Measurements from ENCODE around the gene FOSB.
"Not testable (repeated sequence)": the region's sequence is repeated elsewhere in the genome, so short reads cannot be mapped to it uniquely, and the experiment has no call there.

FOSB gene

DNA sequence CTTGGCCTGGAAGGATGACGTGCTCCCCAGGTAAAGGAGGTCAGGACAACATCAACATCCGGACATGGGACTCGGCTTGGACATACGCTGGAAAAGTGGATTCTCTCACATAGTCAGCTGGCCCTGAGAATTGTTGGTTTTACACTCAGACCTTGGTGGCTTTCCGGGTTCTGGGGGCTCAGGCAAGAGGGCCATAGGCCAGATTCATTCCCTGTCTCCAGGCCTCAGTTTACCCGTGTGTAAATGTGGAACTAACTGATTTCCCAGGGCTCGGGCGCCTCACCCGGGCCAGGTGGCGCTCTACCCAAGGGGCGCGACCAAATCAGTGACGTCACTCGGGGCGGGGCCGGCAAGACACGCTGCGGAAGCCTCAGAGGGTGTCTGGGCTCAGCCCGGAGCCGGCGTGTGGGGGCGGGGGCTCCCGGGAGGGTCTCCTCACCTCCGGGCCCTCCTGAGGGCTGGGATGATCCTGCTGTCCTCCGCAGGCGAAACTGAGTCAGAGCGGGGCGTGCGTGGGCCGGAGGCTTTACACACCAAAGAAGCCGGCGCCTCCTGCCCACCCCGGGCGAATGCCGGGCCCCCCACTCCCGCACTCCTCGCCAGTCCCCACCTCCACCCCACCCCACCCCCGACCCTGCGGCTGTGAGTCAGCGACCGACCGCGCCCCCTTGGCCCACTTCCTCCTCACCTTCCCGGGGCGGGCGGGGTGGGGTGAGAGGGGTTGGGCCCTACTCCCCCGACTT lies 38.6 kb downstream of the FOSB start:
- peak; percentile 93 for DNase-seq (ENCODE audit: low spot score)

DNA sequence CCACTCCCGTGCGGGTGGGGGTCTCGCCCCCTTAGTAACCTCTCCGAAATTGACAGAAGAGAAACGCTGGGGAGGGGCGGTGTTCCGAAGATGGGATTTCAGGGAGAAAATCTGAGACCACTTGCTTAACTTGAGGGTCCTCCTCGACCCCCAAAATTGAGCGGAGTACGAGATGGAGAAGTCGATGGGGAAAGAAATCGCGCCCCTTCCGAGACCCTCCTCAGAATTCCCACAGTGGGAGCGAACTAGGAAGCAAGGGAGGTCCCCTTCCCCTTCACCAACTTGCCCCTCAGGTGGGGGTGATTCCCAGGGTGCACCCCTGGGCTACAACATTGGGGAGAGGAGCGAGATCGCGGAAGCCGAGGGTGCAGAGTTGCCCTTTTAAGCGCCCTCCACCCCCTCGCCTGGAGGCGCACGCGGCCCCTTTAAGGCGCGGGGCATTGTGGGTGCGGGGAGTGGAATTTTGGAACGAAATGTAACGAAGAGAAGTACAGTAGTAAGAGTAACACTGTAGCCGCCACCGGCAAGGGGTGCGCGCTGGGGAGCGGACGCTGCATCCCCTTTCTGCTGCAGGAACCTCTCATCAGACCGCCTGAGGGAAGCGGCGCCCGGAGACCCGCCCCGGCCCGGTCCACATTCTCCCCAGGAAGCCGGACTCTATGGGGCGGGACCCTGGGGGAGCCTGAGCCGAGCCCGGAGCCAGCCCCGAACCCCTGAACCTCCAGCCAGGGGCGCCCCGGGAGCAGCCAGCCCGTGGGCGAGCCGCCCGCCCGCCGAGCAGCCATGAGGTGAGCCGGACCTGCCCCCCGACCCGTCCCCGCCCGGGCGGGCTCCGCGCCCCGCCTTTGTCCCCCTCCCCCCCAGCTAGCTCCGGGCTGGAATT lies 39.4 kb downstream of the FOSB start, which contains the start of gene VASP:
TSS of gene VASP (plus strand) at position 491 of the 883 bp plus-strand sequence. CDS start at position 784, 293 bp downstream.
- peak; percentile 88 for DNase-seq (ENCODE audit: low spot score)

DNA sequence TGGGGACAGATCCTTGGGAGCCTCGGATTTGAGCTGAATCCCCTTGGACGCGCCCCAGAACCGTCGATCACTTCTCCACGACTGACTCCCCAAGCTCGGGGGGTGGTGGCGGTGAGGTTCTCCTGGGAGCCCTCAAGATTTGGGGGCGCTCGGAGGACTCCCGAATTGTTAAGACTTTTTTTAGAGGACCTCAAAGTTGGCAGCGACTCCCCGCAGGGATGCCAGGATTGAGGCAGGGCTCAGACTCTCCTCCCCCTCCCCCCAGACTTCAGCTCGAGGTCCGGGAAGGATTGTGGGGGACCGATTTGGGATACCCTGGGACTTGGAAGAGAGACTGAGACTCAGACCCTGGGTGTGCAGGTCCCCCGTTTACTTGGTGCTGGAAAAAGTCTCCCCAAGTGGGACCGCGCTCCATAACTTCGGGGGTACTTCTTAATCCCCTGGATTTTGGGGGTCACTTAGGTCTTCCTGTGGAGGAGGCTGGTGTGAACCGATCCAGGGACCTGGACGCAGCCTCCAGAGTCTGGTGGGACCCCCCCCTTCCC lies 40.1 kb downstream of the FOSB start:
- DNase-seq (ENCODE audit: low spot score), result no peak

DNA sequence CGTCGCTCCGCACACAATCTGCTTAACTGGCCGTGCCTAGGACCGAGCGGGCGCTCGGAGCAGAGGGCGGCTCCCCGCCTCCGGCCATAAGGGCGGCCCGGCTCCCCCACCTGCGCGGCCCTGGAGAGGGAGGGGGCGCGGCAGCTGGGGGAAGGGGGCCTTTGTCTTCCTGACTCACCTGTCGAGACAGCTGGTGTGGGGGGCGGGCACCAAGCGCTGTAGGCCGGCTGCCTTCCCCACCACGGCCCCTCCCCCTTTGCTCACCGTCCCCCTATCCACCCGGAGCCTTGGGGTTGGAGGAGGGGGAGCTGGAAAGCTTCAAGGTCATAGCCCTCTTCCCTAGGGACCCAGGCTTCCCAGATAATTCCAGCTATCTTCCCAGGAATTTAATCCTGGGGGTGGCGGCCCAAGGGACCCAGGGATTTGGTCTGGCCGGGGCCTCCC lies 40.6 kb downstream of the FOSB start:
- DNase-seq (ENCODE audit: low spot score), result no peak

DNA sequence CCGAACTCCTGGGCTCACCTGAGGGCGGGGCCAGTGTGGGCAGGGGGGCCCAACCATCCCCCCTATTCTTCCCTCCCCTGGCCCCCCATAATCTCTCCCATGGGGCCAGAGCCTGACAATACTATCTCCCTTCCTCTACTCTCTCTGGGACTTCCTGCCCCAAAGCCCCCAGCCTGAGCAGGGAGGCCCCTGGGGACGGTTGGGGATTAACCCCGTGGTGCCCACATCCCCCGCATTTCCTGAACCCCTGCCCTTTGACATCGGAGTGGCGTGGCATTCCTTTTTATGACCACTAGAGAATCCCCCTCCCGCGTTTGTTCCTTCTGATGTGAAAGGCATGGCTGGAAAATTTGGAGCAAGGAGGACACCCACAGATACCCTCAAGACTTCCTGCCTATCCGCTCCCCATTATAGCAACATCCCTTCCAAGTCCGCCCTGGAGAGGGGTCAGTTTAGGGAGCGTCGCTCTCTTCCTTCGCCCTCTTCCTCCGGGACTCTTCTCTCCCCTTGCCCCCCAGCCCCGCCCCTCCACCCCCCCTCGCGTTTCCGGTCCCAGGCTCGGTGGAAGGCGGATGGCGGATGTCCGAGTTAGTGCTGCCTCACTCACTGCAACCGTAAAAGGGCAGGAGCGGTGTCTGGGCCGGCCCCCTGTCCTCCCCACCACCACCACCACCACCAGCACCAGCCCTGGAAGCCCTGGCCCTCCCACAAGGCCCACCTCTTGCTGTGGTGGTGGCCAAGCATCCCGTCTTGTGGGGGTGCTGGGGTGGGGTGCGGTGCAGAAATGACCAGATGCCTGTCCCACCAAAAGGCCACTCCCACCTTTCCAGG lies 41.3 kb downstream of the FOSB start:
- no peak for DNase-seq (ENCODE audit: low spot score)

DNA sequence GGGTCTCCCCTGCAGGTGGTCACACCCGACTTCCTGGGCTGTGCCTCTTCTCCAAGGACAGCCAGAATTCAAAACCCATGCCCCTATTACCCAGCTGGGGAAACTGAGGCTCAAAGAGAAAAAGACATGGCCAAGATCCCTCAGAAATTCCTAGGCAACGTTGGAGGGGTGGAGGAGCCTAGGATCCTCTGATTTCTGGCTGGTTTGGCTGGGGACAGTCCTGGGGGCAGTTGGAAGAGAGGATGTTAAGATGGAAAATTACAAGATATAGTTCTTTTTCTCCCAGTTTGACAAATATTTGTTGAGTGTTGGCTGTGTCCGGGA lies 41.9 kb downstream of the FOSB start:
- no peak for DNase-seq (ENCODE audit: low spot score)

DNA sequence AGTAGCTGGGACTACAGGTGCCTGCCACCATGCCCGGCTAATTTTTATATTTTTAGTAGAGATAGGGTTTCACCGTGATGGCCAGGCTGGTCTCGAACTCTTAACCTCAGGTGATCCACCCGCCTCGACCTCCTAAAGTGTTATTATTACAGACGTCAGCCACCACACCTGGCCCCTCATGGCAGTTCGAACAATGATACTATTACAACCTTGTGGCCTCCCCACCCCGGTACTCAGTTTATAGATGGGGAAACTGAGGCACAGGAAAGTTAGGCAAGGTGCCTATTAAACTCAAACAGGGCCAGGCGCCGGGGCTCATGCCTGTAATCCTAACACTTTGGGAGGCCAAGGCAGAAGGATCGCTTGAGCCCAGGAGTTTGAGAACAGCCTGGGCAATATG lies 42.6 kb downstream of the FOSB start:
- not testable (repeated sequence) for DNase-seq (ENCODE audit: low spot score)

DNA sequence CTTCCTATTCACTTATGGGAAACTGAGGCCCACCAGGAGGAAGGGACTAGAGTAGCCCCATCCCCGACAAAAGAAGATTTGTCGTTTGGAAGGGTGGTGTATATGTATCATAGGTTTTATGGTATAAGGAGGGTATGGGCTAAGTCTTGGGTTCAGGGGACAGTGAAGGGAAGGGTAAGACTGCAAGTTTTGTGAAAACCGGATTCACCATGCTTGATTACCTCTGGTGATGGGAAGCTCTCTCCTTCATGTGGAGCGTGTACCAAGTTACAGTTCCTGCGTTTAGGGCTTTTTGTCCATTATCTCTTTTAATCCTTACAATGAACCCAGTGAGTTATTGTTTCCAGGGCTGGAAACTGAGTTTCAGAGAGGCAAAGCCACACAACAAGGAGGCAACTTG lies 43.3 kb downstream of the FOSB start:
- no peak for DNase-seq (ENCODE audit: low spot score)

DNA sequence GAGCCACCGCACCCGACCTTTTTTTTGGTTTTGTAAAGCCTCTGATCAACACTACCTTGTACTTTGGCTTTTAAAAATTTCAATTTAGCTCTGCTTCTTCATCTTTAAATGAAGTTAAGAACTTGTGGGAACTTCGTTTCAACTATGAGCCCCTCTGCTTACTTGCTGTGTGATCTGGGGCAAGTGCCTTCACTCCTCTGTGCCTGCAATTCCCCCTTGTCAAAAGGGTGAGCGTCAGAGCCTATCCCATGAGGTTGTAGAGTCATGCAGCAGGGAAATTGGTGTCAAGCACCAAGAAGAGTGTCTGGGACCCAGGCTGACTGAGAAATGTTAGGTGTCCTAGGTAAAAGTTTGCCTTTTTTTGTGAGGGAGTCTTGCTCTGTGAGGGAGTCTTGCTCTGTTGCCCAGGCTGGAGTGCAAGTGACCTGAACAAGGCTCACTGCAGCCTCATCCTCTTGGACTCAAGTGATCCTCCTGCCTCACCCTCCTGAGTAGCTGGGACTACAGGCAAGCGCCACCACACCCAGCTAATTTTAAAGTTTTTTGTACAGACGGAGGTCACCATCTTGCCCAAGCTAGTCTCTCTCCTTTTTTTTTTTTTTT lies 45.2 kb downstream of the FOSB start:
- no peak for DNase-seq (ENCODE audit: low spot score)

DNA sequence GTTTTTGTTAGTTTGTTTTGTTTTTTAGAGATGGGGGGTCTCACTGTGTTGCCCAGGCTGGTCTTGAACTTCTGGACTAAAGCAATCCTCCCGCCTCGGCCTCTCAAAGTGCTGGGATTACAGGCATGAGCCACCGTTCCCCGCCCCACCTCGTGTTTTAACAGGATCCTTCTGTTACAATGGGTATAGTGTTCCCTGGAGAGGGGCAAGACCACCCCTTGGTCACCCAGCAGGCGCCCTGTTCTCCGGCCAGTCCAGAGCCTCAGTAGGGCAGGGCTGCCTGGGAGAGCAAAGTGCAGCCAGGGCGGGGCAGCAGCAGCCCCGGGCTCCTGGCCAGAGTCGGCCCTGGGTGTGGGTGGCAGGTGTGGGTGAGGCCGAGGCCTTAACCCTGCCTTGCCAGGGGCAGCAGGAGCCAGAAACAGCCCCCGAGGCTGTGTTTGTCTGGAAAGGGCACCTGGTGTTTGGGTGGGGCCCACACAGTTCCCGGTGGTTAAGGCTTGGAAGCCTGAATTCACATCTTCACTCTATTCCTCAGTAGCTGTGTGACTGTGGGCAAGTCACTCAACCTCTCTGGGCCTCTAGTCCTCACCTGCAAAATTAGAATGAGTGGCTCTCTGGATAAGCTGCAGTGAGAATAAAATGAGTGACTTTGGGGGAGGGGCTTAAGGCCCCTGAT lies 46.7 kb downstream of the FOSB start:
- DNase-seq (ENCODE audit: low spot score), result no peak

DNA sequence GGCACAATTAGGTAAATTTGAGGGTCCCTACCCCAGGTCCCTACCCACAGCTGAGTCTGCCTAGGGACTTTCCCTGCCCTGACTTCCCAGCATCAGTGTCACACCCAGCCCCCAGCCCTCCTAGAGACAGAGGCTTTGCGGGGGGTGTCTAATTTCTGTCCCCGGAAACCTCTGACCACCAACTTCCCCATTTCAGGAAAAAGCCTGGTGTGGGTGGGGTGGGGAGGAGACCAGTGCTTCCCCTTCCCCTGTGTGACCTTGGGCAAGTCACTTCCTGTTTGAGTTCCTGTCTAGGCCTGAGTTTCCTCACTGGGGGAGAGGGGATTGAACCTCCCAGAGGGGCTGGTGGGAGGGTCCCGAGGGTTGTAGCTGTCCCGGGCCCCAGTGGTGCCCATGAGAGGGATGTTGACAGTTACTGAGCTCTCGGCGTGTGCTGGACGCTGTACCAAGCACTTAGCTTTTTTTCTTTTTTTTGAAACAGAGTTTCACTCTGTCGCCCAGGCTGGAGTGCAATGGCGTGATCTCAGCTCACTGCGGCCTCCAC lies 47.4 kb downstream of the FOSB start:
- DNase-seq (ENCODE audit: low spot score), result no peak

DNA sequence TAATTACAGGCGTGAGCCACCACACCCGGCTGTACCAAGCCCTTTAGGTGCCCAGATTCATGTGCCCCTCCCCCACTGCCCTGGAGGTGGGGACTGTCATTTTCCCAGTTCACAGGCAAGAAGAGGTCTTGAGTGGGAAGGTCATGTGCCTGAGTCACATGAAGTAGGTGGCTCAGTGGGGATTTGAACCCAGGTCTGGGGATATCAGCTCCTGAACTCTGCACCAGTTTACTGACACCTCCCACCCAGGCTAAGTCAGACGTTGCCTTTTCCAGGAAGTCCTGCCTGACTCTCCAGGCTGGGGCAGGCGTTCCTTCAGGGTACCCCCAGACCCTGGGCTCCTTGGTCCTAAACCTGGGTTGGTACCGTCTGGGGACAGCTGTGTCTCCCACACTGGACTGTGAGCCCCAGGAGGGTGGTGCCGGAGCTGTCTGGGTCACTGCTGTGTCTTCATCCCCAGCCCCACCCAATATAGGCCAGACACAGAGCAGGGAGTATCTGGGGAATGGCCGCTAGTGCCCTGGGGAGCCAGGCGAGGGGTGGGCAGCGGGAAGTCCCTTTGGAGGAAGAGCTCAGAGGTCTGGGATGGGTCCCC lies 48.1 kb downstream of the FOSB start:
- DNase-seq (ENCODE audit: low spot score), result no peak

DNA sequence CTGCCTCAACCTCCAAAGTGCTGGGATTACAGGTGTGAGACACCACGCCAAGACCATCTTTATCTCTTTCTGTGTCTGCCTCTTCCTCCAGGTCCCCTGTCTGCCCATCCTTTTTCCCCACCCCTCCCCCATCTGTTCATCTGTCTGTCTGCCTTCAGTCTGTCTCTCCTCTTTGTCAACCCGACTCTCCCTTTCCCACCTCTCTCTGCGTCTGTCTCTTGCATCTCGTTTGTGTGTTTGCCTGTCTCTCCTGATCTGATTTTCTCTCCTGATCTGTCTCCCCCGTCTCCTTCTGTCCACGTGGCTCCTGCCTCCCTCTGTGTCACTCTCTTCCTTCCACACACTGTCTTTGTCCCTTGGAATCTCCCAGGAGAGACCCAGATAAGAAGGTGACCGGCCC lies 49.4 kb downstream of the FOSB start:
- no peak for DNase-seq (ENCODE audit: low spot score)

DNA sequence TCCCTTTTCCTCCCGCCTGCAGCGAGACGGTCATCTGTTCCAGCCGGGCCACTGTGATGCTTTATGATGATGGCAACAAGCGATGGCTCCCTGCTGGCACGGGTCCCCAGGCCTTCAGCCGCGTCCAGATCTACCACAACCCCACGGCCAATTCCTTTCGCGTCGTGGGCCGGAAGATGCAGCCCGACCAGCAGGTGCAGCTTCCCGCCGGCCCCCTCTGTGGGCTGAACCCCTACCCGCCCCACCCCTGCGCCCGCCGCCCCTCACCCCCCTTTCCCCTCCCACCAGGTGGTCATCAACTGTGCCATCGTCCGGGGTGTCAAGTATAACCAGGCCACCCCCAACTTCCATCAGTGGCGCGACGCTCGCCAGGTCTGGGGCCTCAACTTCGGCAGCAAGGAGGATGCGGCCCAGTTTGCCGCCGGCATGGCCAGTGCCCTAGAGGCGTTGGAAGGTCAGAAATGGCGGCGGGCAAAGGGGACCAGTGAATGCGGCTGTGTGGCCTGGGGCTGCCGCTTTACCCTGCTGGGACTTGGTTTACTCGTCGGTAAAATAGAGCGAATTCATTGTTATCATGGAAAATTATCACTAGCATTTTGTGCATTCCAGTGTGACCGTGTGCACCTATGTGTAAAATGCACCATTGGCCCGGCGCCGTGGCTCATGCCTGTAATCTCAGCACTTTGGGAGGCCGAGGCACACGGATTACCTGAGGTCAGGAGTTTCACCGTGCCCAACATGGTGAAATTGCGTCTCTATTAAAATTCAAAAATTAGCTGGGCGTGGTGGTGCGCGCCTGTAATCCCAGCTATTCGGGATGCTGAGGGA lies 50.1 kb downstream of the FOSB start:
- no peak for DNase-seq (ENCODE audit: low spot score)

DNA sequence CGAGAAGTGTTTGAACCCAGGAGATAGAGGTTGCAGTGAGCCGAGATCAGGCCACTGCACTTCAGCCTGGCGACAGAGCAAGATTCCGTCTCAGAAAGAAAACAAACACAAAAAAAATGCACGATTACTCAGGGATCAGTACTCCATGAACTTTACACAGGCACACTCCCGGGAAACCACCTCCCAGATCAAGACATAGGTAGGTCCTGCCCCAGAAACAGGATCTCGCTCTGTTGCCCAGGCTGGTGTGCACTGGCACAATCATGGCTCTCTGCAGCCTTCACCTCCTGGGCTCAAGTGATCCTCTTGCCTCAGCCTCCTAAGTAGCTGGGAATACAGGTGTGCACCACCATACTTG lies 50.7 kb downstream of the FOSB start:
- no peak for DNase-seq (ENCODE audit: low spot score)

DNA sequence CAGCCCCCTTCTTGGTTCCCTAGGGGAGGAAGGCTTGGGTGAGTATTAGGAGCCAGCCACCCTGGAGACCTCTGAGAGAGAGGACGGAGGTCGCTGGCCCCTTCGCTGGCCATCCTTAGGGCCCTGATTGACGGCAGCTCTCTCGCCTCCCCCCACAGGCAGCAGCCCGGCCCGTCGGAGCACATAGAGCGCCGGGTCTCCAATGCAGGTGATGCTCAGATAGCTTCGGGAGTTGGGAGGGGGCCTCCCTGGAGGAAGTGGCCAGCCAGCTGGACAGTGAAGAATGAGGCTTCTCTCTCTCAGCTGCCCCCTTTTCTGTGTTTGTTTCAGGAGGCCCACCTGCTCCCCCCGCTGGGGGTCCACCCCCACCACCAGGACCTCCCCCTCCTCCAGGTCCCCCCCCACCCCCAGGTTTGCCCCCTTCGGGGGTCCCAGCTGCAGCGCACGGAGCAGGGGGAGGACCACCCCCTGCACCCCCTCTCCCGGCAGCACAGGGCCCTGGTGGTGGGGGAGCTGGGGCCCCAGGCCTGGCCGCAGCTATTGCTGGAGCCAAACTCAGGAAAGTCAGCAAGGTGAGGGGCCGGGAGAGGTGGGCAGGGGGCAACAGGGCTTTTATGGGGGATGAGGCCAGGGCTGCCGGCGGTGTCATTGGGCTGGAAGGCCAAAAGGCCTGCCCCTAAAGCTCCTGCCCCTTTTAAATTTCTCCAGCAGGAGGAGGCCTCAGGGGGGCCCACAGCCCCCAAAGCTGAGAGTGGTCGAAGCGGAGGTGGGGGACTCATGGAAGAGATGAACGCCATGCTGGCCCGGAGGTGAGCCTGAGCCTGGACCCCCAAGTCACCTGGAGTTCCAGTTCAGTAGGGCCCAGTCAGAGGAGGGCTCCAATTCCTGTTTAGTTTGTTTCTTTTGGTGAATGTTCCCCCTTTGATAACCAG lies 54.5 kb downstream of the FOSB start:
- no peak for DNase-seq (ENCODE audit: low spot score)

DNA sequence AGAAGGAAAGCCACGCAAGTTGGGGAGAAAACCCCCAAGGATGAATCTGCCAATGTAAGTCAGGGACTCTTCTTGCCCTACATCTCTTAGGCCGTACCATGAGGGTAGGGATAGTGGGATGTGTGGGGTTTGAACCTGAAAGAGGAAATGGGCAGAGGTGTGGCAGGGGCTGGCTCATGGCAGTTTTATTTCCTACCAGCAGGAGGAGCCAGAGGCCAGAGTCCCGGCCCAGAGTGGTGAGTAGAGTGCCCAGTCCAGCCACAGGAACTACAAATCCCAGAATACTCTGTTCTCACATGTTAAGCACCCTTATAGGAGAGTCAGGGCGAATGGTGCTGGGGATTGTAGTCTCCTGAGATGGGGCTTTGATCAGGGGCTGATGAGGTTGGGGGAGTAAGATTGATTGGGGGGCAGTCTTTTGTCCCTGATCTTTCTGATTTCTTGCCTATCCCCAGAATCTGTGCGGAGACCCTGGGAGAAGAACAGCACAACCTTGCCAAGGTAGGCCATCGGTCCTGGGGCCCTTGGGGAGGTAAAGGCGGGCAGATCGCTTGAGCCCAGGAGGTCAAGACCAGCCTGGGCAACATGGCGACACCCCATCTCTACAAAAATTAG lies 56.0 kb downstream of the FOSB start:
- DNase-seq (ENCODE audit: low spot score), result peak; percentile 84

DNA sequence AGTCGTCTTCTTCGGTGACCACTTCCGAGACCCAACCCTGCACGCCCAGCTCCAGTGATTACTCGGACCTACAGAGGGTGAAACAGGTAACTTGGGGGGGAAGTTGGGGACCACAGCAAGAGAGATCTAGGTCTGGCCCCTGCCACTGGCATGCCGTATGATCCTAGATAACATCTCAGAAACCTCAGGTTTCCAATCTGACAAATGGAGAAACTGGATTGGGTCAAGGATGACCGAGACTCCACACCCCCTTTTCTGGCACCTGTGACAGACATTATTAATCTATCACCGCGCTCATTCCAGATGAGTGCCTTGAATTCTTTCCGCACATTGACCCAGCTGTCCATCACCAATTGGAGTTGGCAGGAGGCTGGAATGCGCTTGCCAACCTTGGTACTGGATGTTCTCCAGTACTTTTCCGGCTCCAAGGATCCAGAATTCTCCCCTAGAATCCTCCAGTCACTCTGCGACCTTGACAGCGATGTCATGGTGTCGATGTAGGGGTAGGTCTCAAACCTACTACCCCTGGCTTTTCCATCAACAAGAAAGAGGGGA lies 56.9 kb downstream of the FOSB start:
- no peak for DNase-seq (ENCODE audit: low spot score)

Measured in left forelimb (tissue), 1 donor.